ENCODE measurements around the gene CADM1.

DNA sequence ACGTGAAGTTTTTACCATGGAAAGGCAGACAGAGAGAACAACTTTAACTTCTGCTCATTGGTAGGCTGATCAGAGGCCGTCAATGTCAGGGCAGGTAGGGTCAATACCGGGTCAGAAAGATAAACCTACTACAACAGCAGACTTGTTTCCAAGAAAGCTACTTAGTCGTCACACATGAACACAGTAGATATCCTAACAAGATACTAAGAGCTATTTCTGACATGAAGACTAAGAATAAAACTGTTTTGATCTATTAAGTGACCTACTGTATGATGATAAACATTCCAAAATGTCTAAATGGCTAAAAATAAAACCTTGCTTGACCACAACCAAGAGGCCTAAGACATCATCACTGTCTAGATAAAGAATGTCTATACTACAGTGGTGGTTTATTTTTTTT lies 231.3 kb downstream of the CADM1 start:
- TF ChIP-seq POLR2A (IDR thresholded peaks at IDR 0.05) (no peak), CTCF (IDR thresholded peaks at IDR 0.05) (no peak)
